HepG2 (cell line): ENCODE results near the gene PFKFB2. TPM values are rescaled to one million over a fixed set of nuclear protein-coding genes. Genes with fewer than 3 reads are reported as not detected.

Source experiments
- ETV5 ChIP-seq: IDR thresholded peaks from 2 replicates; pipeline ENCODE4 v1.6.1; 2018; ENCODE audit warnings: missing biosample characterization, missing genetic modification reagents, inconsistent platforms, borderline replicate concordance
- FOXC1 ChIP-seq: sonication (generic); formaldehyde crosslinking; IDR thresholded peaks from 2 replicates; pipeline ENCODE4 v1.8.0; 2022; ENCODE audit warnings: mild to moderate bottlenecking, missing genetic modification reagents, borderline replicate concordance
- GABPA ChIP-seq, 2 experiments: IDR thresholded peaks; 2 replicates each; pipeline ENCODE4 v1.6.1; 2011 to 2016; ENCODE audit warnings: low read depth in 2 of 2, low read length in 1 of 2, missing biosample characterization in 1 of 2, missing genetic modification characterization in 1 of 2
- HIC2 ChIP-seq: sonication (generic); formaldehyde crosslinking; IDR thresholded peaks from 2 replicates; pipeline ENCODE4 v1.9.0; 2022; ENCODE audit warnings: low read depth, missing genetic modification reagents
- IRF9 ChIP-seq: sonication (generic); formaldehyde crosslinking; IDR thresholded peaks from 2 replicates; pipeline ENCODE4 v1.8.0; 2022; ENCODE audit warnings: missing genetic modification reagents, mild to moderate bottlenecking, borderline replicate concordance
- MTERF4 ChIP-seq: sonication (generic); formaldehyde crosslinking; IDR thresholded peaks from 2 replicates; pipeline ENCODE4 v1.8.0; 2023; ENCODE audit warnings: mild to moderate bottlenecking, missing genetic modification reagents
- RARG ChIP-seq: sonication (generic); formaldehyde crosslinking; IDR thresholded peaks from 2 replicates; pipeline ENCODE4 v1.4.0; 2020; ENCODE audit warnings: low read depth, mild to moderate bottlenecking, missing genetic modification reagents
- RXRB ChIP-seq: IDR thresholded peaks from 2 replicates; pipeline ENCODE4 v1.6.1; 2016; ENCODE audit warnings: borderline replicate concordance, missing genetic modification reagents, missing compliant biosample characterization
- ZBTB2 ChIP-seq: sonication (generic); formaldehyde crosslinking; IDR thresholded peaks from 2 replicates; pipeline ENCODE4 v1.8.0; 2022; ENCODE audit warnings: low read depth, missing genetic modification reagents
- ZNF331 ChIP-seq: sonication (generic); formaldehyde crosslinking; IDR thresholded peaks from 2 replicates; pipeline ENCODE4 v1.4.0; 2020; ENCODE audit warnings: missing genetic modification reagents
- ZSCAN20 ChIP-seq: sonication (generic); formaldehyde crosslinking; IDR thresholded peaks from 2 replicates; pipeline ENCODE4 v1.4.0; 2020; ENCODE audit warnings: missing genetic modification reagents, mild to moderate bottlenecking, borderline replicate concordance
- ZSCAN25 ChIP-seq: sonication (generic); formaldehyde crosslinking; IDR thresholded peaks from 2 replicates; pipeline ENCODE4 v1.8.0; 2022; ENCODE audit warnings: mild to moderate bottlenecking, missing genetic modification reagents
- polyA plus RNA-seq, 8 experiments: library from polyadenylated mRNA; depleted of rRNA in 3 of 8; stranded (reverse) in 7 of 8; unstranded in 1 of 8; fragments of >200 nt; fragmentation: Illumina TruSeq in 4 of 8; extraction: Trizol in 4 of 8; gene quantifications; 2 replicates each; pipeline versions ENCODE4 v1.2.1 to v1.2.3, GENCODE V29; 2011 to 2016; ENCODE audit warnings: low read depth in 4 of 8, missing spikeins in 1 of 8, mixed read lengths in 1 of 8; ENCODE audit not compliant: insufficient read depth in 1 of 8
- total RNA-seq, 5 experiments: library from RNA; depleted of rRNA; stranded (reverse); fragments of >200 nt; fragmentation: Illumina TruSeq; extraction: Trizol; gene quantifications; 2 replicates each; pipeline ENCODE4 v1.2.3, GENCODE V29; 2016; ENCODE audit warnings: low read depth in 1 of 5
- TF ChIP-seq, protein P1 (sequence below): sonication (generic); formaldehyde crosslinking; IDR thresholded peaks from 2 replicates; pipeline ENCODE4 v1.5.0; 2020; ENCODE audit warnings: mild to moderate bottlenecking, missing genetic modification reagents, borderline replicate concordance

The PFKFB2 gene
- total and polyA plus RNA-seq, 2 of the 13 experiments (the other 11 are each of a cell fraction or from before 2014, with no cell fraction given): 4.6 to 10.6 TPM

GRCh38 chr1:207022996-207023679 lies 29.9 kb upstream of the PFKFB2 start (continued):
- TF ChIP-seq, protein P1, sequence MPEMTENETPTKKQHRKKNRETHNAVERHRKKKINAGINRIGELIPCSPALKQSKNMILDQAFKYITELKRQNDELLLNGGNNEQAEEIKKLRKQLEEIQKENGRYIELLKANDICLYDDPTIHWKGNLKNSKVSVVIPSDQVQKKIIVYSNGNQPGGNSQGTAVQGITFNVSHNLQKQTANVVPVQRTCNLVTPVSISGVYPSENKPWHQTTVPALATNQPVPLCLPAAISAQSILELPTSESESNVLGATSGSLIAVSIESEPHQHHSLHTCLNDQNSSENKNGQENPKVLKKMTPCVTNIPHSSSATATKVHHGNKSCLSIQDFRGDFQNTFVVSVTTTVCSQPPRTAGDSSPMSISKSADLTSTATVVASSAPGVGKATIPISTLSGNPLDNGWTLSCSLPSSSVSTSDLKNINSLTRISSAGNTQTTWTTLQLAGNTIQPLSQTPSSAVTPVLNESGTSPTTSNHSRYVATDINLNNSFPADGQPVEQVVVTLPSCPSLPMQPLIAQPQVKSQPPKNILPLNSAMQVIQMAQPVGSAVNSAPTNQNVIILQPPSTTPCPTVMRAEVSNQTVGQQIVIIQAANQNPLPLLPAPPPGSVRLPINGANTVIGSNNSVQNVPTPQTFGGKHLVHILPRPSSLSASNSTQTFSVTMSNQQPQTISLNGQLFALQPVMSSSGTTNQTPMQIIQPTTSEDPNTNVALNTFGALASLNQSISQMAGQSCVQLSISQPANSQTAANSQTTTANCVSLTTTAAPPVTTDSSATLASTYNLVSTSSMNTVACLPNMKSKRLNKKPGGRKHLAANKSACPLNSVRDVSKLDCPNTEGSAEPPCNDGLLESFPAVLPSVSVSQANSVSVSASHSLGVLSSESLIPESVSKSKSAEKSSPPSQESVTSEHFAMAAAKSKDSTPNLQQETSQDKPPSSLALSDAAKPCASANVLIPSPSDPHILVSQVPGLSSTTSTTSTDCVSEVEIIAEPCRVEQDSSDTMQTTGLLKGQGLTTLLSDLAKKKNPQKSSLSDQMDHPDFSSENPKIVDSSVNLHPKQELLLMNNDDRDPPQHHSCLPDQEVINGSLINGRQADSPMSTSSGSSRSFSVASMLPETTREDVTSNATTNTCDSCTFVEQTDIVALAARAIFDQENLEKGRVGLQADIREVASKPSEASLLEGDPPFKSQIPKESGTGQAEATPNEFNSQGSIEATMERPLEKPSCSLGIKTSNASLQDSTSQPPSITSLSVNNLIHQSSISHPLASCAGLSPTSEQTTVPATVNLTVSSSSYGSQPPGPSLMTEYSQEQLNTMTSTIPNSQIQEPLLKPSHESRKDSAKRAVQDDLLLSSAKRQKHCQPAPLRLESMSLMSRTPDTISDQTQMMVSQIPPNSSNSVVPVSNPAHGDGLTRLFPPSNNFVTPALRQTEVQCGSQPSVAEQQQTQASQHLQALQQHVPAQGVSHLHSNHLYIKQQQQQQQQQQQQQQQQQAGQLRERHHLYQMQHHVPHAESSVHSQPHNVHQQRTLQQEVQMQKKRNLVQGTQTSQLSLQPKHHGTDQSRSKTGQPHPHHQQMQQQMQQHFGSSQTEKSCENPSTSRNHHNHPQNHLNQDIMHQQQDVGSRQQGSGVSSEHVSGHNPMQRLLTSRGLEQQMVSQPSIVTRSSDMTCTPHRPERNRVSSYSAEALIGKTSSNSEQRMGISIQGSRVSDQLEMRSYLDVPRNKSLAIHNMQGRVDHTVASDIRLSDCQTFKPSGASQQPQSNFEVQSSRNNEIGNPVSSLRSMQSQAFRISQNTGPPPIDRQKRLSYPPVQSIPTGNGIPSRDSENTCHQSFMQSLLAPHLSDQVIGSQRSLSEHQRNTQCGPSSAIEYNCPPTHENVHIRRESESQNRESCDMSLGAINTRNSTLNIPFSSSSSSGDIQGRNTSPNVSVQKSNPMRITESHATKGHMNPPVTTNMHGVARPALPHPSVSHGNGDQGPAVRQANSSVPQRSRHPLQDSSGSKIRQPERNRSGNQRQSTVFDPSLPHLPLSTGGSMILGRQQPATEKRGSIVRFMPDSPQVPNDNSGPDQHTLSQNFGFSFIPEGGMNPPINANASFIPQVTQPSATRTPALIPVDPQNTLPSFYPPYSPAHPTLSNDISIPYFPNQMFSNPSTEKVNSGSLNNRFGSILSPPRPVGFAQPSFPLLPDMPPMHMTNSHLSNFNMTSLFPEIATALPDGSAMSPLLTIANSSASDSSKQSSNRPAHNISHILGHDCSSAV: no peak
- TF ChIP-seq RXRB (CRISPR knock-in tag) (peak; percentile 18; the same call in 1 of the 2 replicates), GABPA (IDR thresholded peaks at IDR 0.05; ENCODE audit: low read depth, low read length) (no peak), GABPA (CRISPR knock-in tag; IDR thresholded peaks at IDR 0.05; ENCODE audit: low read depth) (no peak), MTERF4 (CRISPR knock-in tag) (0 out of 2 replicates have a peak, but pooled peaks have one; percentile 37), IRF9 (CRISPR knock-in tag) (no peak), RARG (CRISPR knock-in tag) (no peak), ETV5 (peak; percentile 16; the same call in 1 of the 2 replicates), HIC2 (no peak), FOXC1 (no peak), ZSCAN25 (CRISPR knock-in tag) (peak; percentile 56; the same call in 1 of the 2 replicates), ZBTB2 (CRISPR knock-in tag) (no peak), ZSCAN20 (CRISPR knock-in tag) (no peak), ZNF331 (CRISPR knock-in tag) (no peak)
